Astrocyte of the spinal cord (primary cell): ENCODE results near the gene CETN3.

Experiments used
- DNase-seq: peaks from one replicate; pipeline ENCODE4 v3.0.0; 2011; ENCODE audit warnings: low read depth, low spot score
- H3K4me3 ChIP-seq: 2 replicates; pipeline ENCODE4 v1.5.1; 2011; ENCODE audit warnings: low read depth, mild to moderate bottlenecking, low read length, moderate library complexity
- CTCF ChIP-seq: IDR thresholded peaks from 2 replicates; pipeline ENCODE4 v1.5.1; 2012; ENCODE audit warnings: low read depth, mild to moderate bottlenecking, low read length, inconsistent platforms
- in situ Hi-C: cut with HindIII; loops from 2 replicates; pipeline ENCODE4 v1.10.0; 2017; ENCODE audit warnings: low sequenced_read_pairs

Gene CETN3

GRCh38 chr5:90409318-90410177 lies at the start of gene CETN3:
TSS of gene CETN3 (minus strand) at chr5:90409756. CDS start at chr5:90409661, 95 bp downstream.
- in situ Hi-C loops = no loop called here
- TF ChIP-seq CTCF = peak; percentile 15

GRCh38 chr5:90446961-90447360 lies 37.4 kb upstream of the CETN3 start:
- TF ChIP-seq CTCF = no peak
- no peak overlapping the region for H3K4me3 ChIP-seq
- in situ Hi-C loops = no loop called here
- peak; percentile 1 for DNase-seq

More at GRCh38 chr5:90409318-90410177, at the start of gene CETN3:
- peak; percentile 96 for DNase-seq
- peak within 1 kb of the TSS; percentile 91 for H3K4me3 ChIP-seq

GRCh38 chr5:90440644-90441043 lies 31.1 kb upstream of the CETN3 start:
- peak; percentile 1 for DNase-seq
- TF ChIP-seq CTCF = no peak
- in situ Hi-C loops = no loop called here
- no peak overlapping the region for H3K4me3 ChIP-seq

- no peak for DNase-seq
- no peak for TF ChIP-seq CTCF
- in situ Hi-C loops = no loop called here
- no peak overlapping the region for H3K4me3 ChIP-seq
These were observed 28.5 kb upstream of the CETN3 start for GRCh38 chr5:90438100-90438499.

GRCh38 chr5:90437663-90438062 lies 28.1 kb upstream of the CETN3 start:
- in situ Hi-C loops = no loop called here
- DNase-seq = no peak
- no peak overlapping the region for H3K4me3 ChIP-seq
- no peak for TF ChIP-seq CTCF

GRCh38 chr5:90434116-90434714 lies 24.7 kb upstream of the CETN3 start:
- H3K4me3 ChIP-seq = no peak overlapping the region
- in situ Hi-C loops = no loop called here
- peak; percentile 47 for DNase-seq
- peak; percentile 82 for TF ChIP-seq CTCF
